H9 (cell line): ENCODE results near the gene ZNF106. TPM values are rescaled to one million over a fixed set of nuclear protein-coding genes. Genes with fewer than 3 reads are reported as not detected.

ENCODE experiments used
- DNase-seq: peaks from one replicate; pipeline ENCODE4 v3.0.0-alpha.2; 2017
- H2AFZ ChIP-seq: one replicate; pipeline ENCODE4 v1.6.1; 2013; ENCODE audit warnings: mild to moderate bottlenecking, low read length, control low read depth, moderate library complexity
- H2AK5ac ChIP-seq: 2 replicates; pipeline ENCODE4 v1.6.1; 2013; ENCODE audit warnings: low read length, control low read depth, mixed read lengths; ENCODE audit not compliant: insufficient read length
- H2BK120ac ChIP-seq: one replicate; pipeline ENCODE4 v1.6.1; 2013; ENCODE audit warnings: low read depth, mild to moderate bottlenecking, low read length, control low read depth, inconsistent platforms; ENCODE audit not compliant: poor library complexity, severe bottlenecking
- H2BK12ac ChIP-seq: 2 replicates; pipeline ENCODE4 v1.6.1; 2013; ENCODE audit warnings: low read length, control low read depth, mixed read lengths, low read depth; ENCODE audit not compliant: insufficient read length
- H2BK15ac ChIP-seq: 2 replicates; pipeline ENCODE4 v1.6.1; 2013; ENCODE audit warnings: low read depth, low read length, control low read depth
- H2BK20ac ChIP-seq: one replicate; pipeline ENCODE4 v1.6.1; 2013; ENCODE audit warnings: low read depth, mild to moderate bottlenecking, low read length, control low read depth, inconsistent platforms; ENCODE audit not compliant: poor library complexity, severe bottlenecking
- H2BK5ac ChIP-seq: 2 replicates; pipeline ENCODE4 v1.6.1; 2013; ENCODE audit warnings: low read length, control low read depth, mixed read lengths; ENCODE audit not compliant: insufficient read length
- H3K14ac ChIP-seq: 2 replicates; pipeline ENCODE4 v1.6.1; 2013; ENCODE audit warnings: low read length, control low read depth; ENCODE audit not compliant: insufficient read depth
- H3K18ac ChIP-seq: 2 replicates; pipeline ENCODE4 v1.6.1; 2013; ENCODE audit warnings: low read depth, mild to moderate bottlenecking, mixed read lengths, low read length, control low read depth; ENCODE audit not compliant: insufficient read length
- H3K23ac ChIP-seq: 2 replicates; pipeline ENCODE4 v1.6.1; 2013; ENCODE audit warnings: low read length, control low read depth, mixed read lengths, low read depth; ENCODE audit not compliant: insufficient read length
- H3K23me2 ChIP-seq: 2 replicates; pipeline ENCODE4 v1.6.1; 2013; ENCODE audit warnings: low read depth, mild to moderate bottlenecking, mixed read lengths, low read length, control low read depth; ENCODE audit not compliant: insufficient read length, poor library complexity, severe bottlenecking
- H3K27ac ChIP-seq: 2 replicates; pipeline ENCODE4 v1.5.1; 2013; ENCODE audit warnings: low read length, control low read depth, mixed read lengths, low read depth; ENCODE audit not compliant: insufficient read length
- H3K27me3 ChIP-seq: 2 replicates; pipeline ENCODE4 v1.6.1; 2013; ENCODE audit warnings: low read length, control low read depth, inconsistent platforms; ENCODE audit not compliant: insufficient read depth
- H3K4ac ChIP-seq: 2 replicates; pipeline ENCODE4 v1.6.1; 2013; ENCODE audit warnings: low read depth, mild to moderate bottlenecking, control low read depth, inconsistent platforms, low read length, moderate library complexity
- H3K4me1 ChIP-seq: 2 replicates; pipeline ENCODE4 v1.6.1; 2013; ENCODE audit warnings: low read length, control low read depth, inconsistent platforms; ENCODE audit not compliant: insufficient read depth
- H3K4me2 ChIP-seq: 2 replicates; pipeline ENCODE4 v1.6.1; 2013; ENCODE audit warnings: low read length, control low read depth, mixed read lengths; ENCODE audit not compliant: insufficient read length, insufficient read depth
- H3K56ac ChIP-seq: 2 replicates; pipeline ENCODE4 v1.6.1; 2013; ENCODE audit warnings: low read depth, mild to moderate bottlenecking, mixed read lengths, low read length, control low read depth; ENCODE audit not compliant: insufficient read length
- H3K79me1 ChIP-seq: 2 replicates; pipeline ENCODE4 v1.6.1; 2013; ENCODE audit warnings: low read depth, mild to moderate bottlenecking, moderate library complexity, low read length, control low read depth, inconsistent platforms; ENCODE audit not compliant: insufficient read depth, poor library complexity, severe bottlenecking
- H3K79me2 ChIP-seq: 2 replicates; pipeline ENCODE4 v1.6.1; 2013; ENCODE audit warnings: low read length, control low read depth, inconsistent platforms; ENCODE audit not compliant: insufficient read depth
- H3K9ac ChIP-seq: 2 replicates; pipeline ENCODE4 v1.6.1; 2013; ENCODE audit warnings: low read length, control low read depth, mixed read lengths; ENCODE audit not compliant: insufficient read length; ENCODE audit errors: extremely low read depth
- H3K9me3 ChIP-seq: one replicate; pipeline ENCODE4 v1.6.1; 2013; ENCODE audit warnings: low read depth, low read length, inconsistent platforms; ENCODE audit not compliant: control insufficient read depth
- H3T11ph ChIP-seq: one replicate; pipeline ENCODE4 v1.6.1; 2013; ENCODE audit warnings: mild to moderate bottlenecking, low read length, control low read depth, inconsistent platforms
- H4K20me1 ChIP-seq: one replicate; pipeline ENCODE4 v1.6.1; 2013; ENCODE audit not compliant: control insufficient read depth, insufficient read length, insufficient read depth
- H4K5ac ChIP-seq: 2 replicates; pipeline ENCODE4 v1.6.1; 2013; ENCODE audit warnings: low read depth, mild to moderate bottlenecking, mixed read lengths, low read length, control low read depth; ENCODE audit not compliant: insufficient read length
- H4K8ac ChIP-seq: replicated peaks from 2 replicates; pipeline ENCODE4 v1.6.1; 2013; ENCODE audit warnings: low read length, control low read depth, mixed read lengths, low read depth; ENCODE audit not compliant: insufficient read length
- H4K91ac ChIP-seq: 2 replicates; pipeline ENCODE4 v1.6.1; 2013; ENCODE audit warnings: low read depth, mild to moderate bottlenecking, moderate library complexity, mixed read lengths, low read length, control low read depth; ENCODE audit not compliant: insufficient read length
- H3K27ac Mint-ChIP-seq, 3 experiments: 2 replicates in 2 of 3; 3 replicates in 1 of 3; pipeline ENCODE4 v1.8.0; 2020 to 2021; ENCODE audit warnings: mixed read lengths in 3 of 3, mild to moderate bottlenecking in 1 of 3, moderate library complexity in 1 of 3
- H3K27me3 Mint-ChIP-seq: 2 replicates; pipeline ENCODE4 v1.8.0; 2021; ENCODE audit warnings: low read depth, mild to moderate bottlenecking, moderate library complexity, mixed read lengths
- H3K36me3 Mint-ChIP-seq, 3 experiments: 2 replicates in 2 of 3; 3 replicates in 1 of 3; pipeline ENCODE4 v1.8.0; 2020 to 2021; ENCODE audit warnings: low read depth in 3 of 3, mixed read lengths in 3 of 3; ENCODE audit not compliant: insufficient read depth in 1 of 3
- H3K4me1 Mint-ChIP-seq, 2 experiments: 2 replicates each; pipeline ENCODE4 v1.8.0; 2020; ENCODE audit warnings: mixed read lengths in 2 of 2
- H3K4me3 Mint-ChIP-seq, 2 experiments: 2 replicates in 1 of 2; 3 replicates in 1 of 2; pipeline ENCODE4 v1.8.0; 2020 to 2021; ENCODE audit warnings: mild to moderate bottlenecking in 2 of 2, mixed read lengths in 2 of 2, moderate library complexity in 1 of 2
- H3K9me3 Mint-ChIP-seq, 2 experiments: 2 replicates in 1 of 2; 3 replicates in 1 of 2; pipeline ENCODE4 v1.8.0; 2020; ENCODE audit warnings: mild to moderate bottlenecking in 2 of 2, mixed read lengths in 2 of 2, moderate library complexity in 1 of 2
- WGBS: extraction: QIAGEN DNeasy Blood & Tissue Kit; methylation state at CpG from one replicate; pipeline ENCODE4 v1.1.7; 2013; ENCODE audit warnings: missing lambda C conversion rate, low lambda C conversion rate, mixed read lengths; ENCODE audit not compliant: insufficient read length; ENCODE audit errors: extremely low coverage; 5-methylcytosine and 5-hydroxymethylcytosine counted together
- total RNA-seq: library from RNA; stranded (reverse); gene quantifications from 2 replicates; pipeline ENCODE4 v1.2.1, GENCODE V29; 2021
- TF ChIP-seq, protein P1 (sequence below): fragments of 200-600 bp; sonication (generic); conservative IDR thresholded peaks from 3 replicates; pipeline ENCODE4 v1.8.0; 2021; ENCODE audit warnings: antibody characterized with exemption, mild to moderate bottlenecking

Gene ZNF106
- total RNA-seq, 1 experiment from 2014 or later, result 55.0 TPM

DNA sequence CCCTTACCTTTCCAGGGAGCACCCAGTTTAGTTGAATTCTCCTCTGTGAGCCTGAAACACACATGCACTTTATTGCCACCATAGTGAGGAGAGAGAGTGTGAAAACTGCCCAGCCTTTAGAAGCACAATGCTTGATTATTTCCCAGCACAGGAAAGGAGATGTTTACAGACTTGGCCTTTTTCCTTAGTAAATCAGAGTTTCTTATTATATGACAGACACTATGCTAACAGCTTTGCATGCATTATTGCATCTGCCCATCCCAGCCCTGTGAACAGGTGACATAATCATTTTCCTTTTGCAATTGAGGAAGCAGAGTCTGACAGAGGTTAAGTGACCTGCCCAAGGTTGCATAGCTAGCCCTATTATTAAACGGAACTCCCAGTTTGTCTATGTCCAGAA lies 95.1 kb downstream of the ZNF106 start:
- Histone ChIP-seq H2BK12ac (no peak overlapping the region), H4K5ac (no peak overlapping the region), H3K4me2 (no peak overlapping the region), H3K4me1 (no peaks in the 10 kb centered on the region), H3K27ac (no peak overlapping the region), H3K4ac (no peak overlapping the region), H3T11ph (no peak overlapping the region), H2AK5ac (no peak overlapping the region), H3K14ac (no peak overlapping the region), H3K18ac (no peak overlapping the region), H4K8ac (no peak overlapping the region), H4K91ac (no peak overlapping the region), H3K23ac (no peak overlapping the region), H3K9me3 (no peaks in the 10 kb centered on the region), H2BK15ac (no peak overlapping the region), H4K20me1 (no peaks in the 10 kb centered on the region), H3K9ac (no peak overlapping the region), H3K79me1 (no peaks in the 10 kb centered on the region), H3K27me3 (no peaks in the 10 kb centered on the region; the same call in 1 of the 2 replicates), H2AFZ (no peak overlapping the region), H3K79me2 (no peaks in the 10 kb centered on the region), H2BK20ac (no peak overlapping the region), H3K23me2 (no peaks in the 10 kb centered on the region), H2BK5ac (no peak overlapping the region), H3K56ac (no peak overlapping the region), H2BK120ac (no peak overlapping the region)
- Mint-ChIP-seq H3K27ac (no peak overlapping the region; a peak in 2 of 7 replicates), H3K9me3 (no peaks in the 10 kb centered on the region), H3K36me3 (no peaks in the 10 kb centered on the region), H3K4me3 (no peak overlapping the region), H3K27me3 (no peaks in the 10 kb centered on the region), H3K4me1 (no peaks in the 10 kb centered on the region)
- no CpG with 5 or more reads among the region's 1 CpG for WGBS
- DNase-seq, result no peak
- TF ChIP-seq, protein P1, sequence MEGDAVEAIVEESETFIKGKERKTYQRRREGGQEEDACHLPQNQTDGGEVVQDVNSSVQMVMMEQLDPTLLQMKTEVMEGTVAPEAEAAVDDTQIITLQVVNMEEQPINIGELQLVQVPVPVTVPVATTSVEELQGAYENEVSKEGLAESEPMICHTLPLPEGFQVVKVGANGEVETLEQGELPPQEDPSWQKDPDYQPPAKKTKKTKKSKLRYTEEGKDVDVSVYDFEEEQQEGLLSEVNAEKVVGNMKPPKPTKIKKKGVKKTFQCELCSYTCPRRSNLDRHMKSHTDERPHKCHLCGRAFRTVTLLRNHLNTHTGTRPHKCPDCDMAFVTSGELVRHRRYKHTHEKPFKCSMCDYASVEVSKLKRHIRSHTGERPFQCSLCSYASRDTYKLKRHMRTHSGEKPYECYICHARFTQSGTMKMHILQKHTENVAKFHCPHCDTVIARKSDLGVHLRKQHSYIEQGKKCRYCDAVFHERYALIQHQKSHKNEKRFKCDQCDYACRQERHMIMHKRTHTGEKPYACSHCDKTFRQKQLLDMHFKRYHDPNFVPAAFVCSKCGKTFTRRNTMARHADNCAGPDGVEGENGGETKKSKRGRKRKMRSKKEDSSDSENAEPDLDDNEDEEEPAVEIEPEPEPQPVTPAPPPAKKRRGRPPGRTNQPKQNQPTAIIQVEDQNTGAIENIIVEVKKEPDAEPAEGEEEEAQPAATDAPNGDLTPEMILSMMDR, result no peak
